Stimulated activated CD4-positive, alpha-beta T cell treated with anti-CD3 and anti-CD28 coated beads, Interleukin-2, amount 100 ng/mL, for 4 hours (primary cell): Measurements from ENCODE around the gene MUC2.

Experiments
- DNase-seq: peaks from one replicate; pipeline ENCODE4 v3.0.0-alpha.2; 2020; ENCODE audit warnings: low read depth

The MUC2 gene

DNA sequence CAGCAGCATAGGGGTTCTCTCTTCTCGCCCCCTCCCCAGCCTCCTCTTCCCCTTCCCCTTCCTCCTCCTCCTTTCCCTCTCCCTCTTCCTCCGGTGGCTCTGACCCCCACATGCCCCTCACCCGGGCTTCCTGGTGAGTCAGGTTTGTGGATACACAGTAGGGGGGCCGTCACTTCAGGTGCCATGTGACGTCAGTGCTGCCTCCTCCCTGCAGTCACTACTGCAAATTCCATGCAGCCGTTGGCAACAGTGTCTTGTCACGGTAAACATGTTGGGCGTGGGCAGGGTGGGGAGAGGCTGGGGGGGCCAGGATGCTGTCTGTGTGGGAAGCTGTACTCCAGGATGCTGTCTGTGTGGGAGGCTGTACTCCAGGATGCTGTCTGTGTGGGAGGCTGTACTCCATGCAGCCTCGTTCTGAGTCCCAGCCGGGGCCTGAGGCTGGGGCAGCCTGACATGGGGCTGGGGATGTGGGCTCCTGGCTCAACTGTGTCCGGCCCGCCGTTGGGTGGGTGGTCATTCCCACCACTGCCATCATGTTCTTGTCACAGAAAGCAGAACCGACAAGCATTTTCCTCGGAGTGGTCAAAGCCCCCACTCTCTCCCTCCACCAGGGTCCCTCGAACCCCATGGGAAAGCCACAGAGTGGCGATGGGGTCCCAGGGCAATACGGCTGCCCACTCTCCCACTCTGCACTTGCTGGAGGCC is 2.4 kb upstream of the MUC2 start:
- DNase-seq = no peak

DNA sequence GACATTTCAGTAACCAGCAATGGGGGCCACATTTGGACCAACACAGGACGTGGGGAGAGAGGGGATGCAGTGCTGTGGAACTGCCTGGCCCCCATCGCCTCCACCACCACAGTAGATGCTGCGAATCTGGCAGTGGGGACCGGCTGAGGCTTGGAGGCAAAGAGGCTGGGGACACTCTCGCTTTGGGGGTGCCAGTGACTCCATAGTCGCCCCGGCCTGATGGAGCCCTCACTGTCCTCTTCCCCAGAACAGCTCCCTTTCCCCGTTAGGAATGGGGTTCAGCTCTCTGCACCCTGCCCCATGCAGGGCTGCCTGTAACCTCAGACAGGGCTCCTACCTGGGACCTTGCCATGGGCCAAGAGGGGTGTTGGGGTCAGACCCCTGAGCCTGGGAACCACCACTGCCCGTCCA is 1.8 kb upstream of the MUC2 start:
- DNase-seq = no peak

DNA sequence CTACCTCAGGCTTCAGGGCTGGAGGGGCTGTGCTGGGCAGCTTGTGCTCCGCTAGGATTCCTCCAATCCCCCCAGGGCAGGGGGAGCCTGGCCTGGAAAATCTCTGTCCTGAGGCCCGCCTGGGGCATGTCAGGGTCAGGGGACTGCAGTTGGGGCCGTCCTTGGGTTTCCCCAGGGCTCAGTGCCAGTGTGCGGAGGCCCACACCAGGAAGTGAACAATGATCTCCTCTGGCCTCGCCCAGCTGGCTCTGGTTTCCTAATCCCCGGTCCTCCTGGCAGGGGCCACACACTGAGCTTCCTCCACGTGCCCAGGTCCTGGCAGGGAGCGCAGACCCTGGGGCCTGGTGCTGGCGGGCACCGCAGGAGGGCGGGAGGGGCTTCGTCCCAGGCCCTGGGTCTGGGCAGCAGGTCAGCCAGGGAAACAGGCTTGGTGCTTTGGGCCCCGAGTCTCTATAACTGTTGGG is 1.4 kb upstream of the MUC2 start:
- no peak for DNase-seq

DNA sequence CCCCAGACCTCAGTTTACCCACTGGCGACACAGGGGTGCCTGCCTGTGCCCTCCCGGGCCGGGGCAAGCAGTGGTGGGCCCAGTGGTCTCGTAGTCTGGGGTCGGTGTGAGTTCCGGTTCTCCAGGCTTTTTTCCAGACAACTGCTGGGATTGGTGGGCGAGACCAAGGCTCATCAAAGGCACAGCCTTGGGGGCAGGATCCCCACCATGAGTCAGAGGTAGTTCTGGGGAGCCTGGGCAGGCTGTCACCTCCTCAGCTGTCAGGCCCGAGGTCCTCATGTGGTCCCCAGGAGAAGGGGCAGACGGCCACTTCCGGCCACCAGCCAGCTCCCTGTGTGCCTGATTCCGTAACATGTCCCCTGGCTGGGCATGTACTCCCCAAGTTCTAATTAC is 827 bp upstream of the MUC2 start:
- no peak for DNase-seq

DNA sequence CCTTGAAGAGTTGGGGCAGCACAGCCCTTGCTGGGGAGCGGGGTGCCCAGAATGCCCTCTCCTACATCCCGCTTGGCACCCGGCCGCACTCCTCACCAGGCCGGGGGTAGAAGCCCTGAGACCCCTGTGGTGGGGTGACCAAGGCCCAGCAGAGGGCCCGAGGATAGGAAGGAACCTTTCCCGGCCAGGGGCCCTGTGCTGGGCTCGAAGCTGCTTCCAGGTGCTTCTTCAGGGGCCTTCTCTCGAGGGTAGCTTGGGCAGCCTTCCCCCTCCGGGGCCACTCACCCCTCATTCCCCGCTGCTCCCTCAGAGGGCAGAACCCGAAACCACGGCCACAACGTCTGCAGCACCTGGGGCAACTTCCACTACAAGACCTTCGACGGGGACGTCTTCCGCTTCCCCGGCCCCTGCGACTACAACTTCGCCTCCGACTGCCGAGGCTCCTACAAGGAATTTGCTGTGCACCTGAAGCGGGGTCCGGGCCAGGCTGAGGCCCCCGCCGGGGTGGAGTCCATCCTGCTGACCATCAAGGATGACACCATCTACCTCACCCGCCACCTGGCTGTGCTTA is 752 bp downstream of the MUC2 start:
- no peak for DNase-seq

DNA sequence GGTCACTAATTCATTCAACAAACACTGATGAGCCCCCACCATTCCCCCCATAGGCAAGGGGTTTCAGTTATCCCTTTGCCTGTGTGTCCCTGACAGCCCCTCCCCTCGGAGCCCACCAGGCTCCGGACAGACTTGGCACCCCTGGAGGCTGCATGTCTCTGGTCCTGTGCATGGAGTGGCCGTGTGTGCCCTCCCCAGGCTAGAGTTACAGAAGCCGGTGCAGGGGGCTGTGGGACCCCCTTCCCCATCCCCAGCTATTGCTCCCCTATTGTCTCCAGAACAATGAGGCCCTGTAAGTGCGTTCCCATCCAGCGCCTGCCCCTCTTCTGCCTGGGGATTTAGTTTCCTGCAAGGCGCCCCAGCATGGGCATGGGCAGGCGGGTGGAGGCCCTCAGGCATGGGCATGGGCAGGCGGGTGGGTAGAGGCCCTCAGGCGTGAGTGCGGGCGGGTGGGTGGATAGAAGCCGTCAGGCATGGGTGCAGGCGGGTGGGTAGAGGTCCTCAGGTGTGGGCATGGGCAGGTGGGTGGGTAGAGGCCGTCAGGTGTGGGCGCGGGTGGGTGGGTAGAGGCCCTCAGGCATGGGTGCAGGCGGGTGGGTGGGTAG is 1.5 kb downstream of the MUC2 start:
- DNase-seq = no peak

DNA sequence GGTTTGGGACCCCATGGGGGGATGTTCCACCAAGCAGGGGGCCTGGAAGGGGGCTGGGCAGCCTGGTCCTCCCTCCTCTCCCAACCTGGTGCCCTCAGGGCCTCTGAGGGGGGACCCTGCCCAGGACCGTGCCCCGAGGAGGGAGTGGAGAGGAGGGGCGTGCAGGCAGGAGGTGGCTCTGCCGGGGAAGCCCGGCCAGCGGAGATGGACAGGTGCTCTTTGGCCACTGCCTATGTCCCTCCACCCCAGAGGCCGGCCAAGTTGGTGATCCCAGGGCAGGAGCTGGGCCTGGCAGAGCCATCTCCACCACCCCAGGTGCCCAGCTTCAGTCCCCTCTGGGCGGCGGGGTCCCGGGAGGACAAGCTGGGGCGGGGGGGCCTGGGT is 2.4 kb downstream of the MUC2 start:
- no peak for DNase-seq

DNA sequence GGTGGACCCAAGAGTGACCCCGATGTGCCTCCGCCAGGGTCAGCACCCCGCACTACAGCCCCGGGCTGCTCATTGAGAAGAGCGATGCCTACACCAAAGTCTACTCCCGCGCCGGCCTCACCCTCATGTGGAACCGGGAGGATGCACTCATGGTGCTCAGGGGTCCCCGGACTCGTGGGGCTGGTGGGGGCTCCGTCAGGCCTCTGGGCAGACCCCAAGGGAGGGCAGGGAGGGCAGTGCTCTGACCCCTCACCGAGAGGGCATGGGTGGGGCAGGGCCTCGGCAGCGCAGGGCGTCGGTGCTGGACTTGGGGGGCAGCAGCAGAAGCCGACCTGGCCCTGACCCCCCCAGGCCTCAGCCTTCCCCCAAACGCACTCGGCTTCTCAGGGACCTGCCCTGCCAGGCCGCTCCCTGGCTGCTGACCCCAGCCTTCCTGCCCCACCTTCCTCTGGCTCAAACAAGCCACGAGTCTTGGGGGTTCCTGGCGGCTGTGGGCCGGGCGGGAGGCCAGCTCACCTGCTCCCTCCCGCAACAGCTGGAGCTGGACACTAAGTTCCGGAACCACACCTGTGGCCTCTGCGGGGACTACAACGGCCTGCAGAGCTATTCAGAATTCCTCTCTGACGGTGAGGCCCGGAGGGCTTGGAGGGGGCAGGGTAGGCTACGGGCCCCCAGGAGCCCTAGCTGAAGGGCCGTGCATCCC is 2.9 kb downstream of the MUC2 start:
- DNase-seq = no peak

DNA sequence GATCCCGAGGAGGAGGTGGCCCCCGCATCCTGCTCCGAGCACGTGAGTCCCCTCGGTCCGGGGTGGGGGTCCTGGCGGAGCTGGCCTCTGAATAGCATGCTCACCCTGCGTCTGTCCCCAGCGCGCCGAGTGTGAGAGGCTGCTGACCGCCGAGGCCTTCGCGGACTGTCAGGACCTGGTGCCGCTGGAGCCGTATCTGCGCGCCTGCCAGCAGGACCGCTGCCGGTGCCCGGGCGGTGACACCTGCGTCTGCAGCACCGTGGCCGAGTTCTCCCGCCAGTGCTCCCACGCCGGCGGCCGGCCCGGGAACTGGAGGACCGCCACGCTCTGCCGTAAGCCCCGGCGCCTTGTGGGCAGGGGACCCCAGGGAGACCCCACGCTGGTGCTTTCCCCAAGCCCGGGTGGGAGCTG is 3.5 kb downstream of the MUC2 start:
- DNase-seq = no peak

DNA sequence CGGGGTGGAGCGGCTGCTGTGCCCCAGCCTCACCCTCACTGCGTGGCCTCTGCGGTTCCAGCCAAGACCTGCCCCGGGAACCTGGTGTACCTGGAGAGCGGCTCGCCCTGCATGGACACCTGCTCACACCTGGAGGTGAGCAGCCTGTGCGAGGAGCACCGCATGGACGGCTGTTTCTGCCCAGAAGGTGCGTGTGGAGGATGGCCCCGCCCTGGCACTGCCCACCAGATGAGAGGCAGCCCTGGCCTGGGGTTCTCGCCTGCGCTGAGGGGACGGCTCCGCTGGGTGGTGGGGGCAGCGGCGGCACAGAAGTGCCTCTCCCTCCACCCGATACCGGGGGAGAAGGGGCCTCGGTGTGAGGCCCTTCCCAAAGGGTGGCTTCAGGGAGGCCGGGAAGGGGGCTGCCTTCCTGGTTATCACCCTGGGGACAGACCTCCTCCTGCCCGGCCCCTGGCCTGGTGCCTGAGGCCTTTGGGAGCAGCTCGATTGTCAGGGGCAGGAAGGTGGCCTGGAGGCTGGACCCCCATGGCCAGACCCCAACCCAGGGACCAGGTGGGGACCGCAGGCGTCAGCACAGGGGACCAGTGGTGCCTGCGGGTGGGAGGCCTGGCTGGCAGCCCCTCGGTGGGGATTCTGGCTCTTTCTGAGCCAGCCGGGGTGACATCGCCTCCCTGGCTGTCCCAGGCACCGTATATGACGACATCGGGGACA is 7.1 kb downstream of the MUC2 start:
- DNase-seq = no peak

DNA sequence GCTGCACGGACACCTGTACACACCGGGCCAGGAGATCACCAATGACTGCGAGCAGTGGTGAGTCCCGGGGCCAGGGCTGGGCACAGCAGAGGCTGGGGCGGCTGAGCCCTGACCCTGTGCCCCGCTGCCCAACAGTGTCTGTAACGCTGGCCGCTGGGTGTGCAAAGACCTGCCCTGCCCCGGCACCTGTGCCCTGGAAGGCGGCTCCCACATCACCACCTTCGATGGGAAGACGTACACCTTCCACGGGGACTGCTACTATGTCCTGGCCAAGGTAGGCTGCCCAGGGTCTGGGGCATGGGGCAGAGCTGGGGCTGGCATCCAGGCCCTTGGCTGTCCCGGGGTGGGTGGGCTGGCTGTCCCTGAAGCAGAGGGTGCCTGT is 7.7 kb downstream of the MUC2 start:
- no peak for DNase-seq

DNA sequence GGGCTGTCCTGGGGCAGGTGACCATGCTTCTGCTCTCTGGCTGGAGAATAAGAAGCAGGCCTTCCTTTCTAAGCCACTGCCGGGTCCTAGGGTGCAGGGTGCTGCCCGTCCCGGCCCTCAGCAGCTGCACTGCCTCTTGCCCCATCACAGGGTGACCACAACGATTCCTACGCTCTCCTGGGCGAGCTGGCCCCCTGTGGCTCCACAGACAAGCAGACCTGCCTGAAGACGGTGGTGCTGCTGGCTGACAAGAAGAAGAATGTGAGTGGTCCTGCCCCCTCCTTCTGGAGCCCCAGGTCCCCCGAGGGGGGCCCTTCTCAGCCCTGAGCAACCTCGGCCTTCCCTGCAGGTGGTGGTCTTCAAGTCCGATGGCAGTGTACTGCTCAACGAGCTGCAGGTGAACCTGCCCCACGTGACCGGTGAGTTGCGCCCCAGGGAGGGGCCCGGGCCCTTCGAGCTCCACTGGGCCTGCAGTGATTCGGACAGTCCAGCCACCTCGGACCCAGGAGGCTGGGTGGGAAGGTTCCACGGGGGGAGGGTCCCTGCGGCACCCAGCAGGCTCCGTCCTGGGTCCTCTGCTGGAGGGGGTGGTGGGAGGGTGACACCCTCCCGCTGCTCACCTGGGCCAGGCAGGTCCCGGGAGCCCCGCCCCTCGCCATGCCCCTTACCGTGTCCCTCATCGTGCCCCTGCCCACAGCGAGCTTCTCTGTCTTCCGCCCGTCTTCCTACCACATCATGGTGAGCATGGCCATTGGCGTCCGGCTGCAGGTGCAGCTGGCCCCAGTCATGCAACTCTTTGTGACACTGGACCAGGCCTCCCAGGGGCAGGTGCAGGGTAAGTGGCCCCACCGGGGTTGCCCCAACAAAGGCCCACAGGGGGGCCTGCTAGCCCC is 8.3 kb downstream of the MUC2 start:
- no peak for DNase-seq

DNA sequence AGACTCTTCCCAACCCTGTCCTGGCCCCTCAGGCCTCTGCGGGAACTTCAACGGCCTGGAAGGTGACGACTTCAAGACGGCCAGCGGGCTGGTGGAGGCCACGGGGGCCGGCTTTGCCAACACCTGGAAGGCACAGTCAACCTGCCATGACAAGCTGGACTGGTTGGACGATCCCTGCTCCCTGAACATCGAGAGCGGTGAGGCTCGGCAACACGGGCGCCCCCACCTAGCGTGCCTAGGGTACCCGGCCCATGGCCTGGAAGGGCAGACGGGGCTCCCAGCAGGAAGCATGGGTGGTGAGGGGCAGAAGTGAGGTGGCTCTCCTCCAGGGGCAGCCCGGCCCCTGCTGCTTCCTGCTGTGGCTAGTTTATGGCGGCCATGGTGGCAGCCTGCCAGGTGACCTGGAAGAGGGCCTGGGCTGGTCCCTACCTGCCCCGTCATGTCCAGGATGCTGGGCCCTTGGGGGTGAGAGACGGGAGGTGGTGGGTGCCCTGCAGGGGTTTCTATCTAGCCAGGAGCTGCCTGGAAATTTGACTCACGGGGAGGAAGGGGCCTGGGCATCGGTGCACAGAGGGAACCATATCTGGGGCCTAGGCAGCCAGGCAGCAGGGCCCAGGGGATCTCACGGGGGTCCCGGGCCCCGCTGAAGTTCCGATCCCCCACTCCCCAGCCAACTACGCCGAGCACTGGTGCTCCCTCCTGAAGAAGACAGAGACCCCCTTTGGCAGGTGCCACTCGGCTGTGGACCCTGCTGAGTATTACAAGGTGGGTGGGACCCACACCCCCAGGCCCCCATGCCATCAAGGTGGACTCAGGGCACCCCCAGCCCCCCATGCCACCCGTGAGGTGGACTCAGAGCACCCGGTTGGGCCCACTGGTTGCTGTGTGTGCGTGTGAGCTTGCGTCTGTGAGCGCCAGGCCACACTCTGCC is 9.2 kb downstream of the MUC2 start:
- no peak for DNase-seq

DNA sequence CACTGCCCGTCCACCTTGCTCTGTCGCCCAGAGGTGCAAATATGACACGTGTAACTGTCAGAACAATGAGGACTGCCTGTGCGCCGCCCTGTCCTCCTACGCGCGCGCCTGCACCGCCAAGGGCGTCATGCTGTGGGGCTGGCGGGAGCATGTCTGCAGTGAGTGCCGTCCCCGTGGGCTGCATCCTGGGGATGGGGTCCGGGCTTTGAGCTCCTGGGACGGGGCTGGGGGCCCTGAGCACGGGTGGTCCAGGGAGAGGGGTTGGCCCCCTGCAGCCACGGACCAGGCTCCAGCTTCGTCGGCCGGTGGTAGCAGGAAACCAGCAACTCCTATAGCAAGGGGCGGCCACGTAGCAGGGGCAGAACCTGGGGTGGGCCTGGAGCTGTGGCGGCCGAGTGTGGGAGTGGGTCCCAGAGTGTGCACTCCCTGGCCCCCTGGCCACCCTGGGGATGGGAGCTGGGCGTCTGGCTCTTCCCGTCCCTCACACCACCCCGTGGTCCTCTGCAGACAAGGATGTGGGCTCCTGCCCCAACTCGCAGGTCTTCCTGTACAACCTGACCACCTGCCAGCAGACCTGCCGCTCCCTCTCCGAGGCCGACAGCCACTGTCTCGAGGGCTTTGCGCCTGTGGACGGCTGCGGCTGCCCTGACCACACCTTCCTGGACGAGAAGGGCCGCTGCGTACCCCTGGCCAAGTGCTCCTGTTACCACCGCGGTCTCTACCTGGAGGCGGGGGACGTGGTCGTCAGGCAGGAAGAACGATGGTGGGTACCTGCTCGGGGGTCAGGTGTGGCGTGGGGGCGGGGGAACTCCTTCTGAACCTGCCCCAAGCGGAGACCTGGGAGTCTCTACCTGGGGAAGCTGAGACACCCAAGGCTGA is 10.1 kb downstream of the MUC2 start:
- no peak for DNase-seq

DNA sequence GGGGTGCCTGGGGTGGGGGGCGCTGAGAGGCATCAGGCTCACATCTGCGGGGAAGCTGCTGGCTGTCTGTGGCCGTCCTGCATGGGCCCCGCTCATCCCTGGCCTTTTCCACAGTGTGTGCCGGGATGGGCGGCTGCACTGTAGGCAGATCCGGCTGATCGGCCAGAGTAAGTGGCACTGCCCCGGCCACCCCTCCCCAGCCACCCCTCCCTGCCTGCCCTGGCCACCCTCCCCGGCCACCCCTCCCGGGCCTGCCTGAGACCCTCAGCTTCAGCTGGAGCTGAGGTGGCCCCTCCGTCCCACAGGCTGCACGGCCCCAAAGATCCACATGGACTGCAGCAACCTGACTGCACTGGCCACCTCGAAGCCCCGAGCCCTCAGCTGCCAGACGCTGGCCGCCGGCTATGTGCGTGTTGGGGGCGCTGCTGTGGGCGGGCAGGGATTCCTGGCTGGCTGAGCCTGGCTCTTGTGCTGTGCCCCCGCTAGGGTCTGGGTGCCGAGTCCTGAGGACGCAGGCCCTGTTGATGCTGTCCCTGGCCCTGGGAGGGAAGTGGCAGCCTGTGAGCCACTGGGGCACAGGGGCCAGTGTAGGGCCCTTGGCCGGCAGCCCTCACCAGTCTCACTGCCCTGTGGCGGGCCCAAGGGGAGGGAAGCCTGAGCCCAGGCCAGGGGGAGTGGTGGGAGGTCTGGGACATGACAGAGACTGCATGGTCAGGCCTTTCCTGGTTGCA is 10.9 kb downstream of the MUC2 start:
- no peak for DNase-seq

DNA sequence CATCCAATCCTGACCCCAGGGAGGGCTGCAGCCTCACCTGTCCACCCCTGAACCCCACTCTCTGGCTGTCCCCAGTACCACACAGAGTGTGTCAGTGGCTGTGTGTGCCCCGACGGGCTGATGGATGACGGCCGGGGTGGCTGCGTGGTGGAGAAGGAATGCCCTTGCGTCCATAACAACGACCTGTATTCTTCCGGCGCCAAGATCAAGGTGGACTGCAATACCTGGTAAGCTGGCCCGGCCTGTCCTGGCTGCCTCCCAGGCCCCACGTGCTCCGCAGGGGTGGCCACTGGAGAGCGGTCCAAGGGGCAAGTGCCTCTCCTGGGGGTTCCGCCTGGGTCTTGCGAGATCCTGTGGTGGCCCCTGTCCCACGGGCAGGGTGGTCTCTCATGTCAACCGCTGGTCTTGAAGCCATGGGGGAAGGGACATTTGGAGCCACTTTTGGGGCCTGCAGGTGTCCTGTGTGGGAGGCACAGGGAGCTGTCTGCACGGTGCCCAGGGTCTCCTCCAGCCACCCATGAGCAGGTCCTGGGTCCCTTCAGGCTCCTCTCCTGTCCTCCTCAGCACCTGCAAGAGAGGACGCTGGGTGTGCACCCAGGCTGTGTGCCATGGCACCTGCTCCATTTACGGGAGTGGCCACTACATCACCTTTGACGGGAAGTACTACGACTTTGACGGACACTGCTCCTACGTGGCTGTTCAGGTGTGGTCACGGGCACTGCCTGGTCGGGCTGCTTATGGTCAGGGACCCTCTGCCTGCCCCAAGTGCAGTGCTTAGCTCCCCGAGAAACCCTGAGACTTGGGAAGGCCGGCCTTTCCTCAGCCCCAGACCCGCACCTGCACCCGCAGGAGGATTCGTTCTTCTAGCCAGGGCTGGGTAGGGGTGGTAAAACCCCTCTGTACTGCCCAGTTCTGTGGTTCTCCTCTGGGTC is 11.8 kb downstream of the MUC2 start:
- DNase-seq = no peak

DNA sequence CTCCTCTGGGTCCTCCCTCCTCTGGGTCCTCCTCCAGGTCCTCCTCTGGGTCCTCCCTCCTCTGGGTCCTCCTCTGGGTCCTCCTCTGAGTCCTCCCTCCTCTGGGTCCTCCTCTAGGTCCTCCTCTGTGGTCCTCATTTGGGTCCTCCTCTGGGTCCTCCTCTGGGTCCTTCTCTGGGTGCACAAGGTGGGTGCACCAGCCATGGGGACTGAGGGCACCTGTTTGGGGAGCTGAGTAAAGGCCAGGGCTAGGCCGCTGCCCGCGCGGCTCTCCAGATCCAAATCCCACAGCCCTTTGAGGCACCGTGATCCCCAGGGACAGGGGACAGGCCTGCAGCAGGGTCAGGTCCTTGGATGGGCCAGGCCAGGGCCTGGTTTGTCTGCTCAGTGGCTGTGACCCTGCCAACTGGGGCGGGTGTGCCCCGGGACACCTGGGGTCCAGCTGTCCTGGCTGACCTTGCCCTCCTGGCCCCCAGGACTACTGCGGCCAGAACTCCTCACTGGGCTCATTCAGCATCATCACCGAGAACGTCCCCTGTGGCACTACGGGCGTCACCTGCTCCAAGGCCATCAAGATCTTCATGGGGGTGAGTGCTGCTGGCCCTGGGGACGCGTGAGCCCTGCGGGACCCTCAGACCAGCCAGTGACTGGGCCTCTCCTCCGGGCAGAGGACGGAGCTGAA is 12.7 kb downstream of the MUC2 start:
- no peak for DNase-seq
